ENCODE results near the gene ETV4. TPM values are rescaled to one million over a fixed set of nuclear protein-coding genes. Genes with fewer than 3 reads are reported as not detected.

The ETV4 gene
- total RNA-seq: 0.48 TPM
- long read RNA-seq, partial matches to known transcripts: 0 of 1 reads
- long read RNA-seq, other reads (novel, unspliced or antisense): 1 of 1 reads

DNA sequence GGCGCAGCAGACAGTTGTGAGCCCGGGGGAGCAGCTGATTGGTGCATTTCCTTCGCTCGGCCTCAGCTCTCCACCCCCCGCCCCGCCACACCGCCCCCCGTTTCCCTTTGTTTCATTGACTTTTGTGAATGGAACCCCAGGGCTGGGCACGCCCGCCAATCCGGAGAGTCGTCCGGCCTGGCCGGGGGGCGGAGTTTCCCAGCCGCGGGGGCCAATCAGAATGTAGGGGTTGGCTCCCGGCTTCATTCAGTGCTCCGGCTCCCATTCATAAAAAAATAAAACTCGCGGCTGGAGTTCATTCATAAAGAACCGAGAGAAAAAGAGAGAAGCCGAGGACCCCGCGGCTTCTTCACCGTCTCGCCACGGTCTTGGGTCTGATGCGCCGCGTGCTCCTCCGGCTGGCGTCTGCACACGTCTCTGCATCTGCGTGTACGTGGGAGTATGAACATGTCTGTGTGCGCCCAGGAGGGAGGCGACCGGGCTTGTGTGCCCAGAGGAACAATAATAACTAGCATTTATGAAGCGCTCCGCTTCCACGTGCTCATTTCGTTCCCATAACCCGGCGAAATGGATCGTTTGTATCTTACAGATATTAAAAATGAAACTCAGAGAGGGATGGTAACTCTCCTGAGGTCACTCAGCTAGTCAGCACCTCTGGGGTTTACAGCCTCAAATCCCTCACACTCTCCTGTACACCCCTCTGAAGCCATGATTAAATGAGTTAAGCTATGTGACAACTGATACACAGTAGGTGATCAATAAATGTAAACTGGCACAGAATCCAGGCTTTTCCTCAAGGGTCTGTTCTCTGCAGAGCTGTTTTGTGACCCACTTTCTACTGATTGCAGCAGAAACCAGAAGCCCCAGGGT, at the start of gene ETV4:
Gene ETV4 (minus strand): TSS at position 22 of the 870 bp plus-strand sequence. CDS start 723 bp downstream, outside the sequence.
- peak; percentile 93 for DNase-seq (ENCODE audit: low spot score)

DNA sequence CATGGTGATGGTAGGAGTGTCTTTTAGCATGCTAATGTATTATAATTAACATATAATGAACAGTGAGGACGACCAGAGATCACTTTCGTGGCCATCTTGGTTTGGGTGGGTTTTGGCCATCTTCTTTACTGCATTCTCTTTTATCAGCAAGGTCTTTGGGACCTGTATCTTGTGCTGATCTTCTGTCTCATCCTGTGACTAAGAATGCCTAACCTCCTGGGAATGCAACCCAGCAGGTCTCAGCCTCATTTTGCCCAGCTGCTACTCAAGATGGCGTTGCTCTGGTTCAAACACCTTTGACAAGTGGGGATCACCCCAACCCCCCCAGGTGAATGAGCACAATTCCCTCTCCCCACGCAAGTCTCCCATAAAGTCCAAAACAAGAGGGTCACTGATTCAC, 49.3 kb upstream of the ETV4 start:
- DNase-seq (ENCODE audit: low spot score): no peak

DNA sequence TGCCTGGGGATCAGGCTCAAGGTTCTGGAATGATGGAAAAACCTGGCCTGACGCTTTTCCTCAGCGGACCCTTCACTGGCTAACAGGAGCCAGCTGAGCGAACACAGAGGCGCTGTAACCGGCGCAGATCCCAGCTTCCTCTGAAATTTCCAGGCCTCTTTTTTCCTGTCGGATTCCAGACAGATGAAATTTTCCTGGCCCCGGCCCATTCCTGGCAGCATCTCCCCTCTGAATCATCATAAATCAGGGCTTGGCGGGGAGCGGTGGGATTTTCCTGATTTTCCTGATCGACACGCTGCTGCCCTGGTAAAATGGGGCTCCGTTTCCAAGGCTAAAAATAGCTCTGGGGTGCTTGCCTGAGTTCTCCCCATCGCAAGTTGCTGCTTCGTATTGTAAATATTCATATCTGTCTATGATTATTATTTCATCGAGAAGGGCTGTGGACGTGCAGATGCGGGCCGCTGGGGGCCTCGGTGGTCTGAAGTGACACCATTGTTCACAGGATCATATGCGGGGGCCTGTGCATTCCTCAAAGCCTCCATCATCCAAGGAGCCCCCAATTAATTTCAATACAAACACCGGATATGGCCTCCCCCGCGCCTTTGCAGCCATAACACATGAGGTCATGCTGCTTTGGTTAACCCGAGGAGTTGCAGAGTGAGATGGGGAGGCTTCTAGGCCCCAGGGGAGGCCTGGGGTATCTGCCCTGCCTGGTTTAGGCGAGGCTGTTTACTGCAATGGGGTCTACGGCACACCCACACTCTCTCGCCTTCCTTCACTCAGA, 45.8 kb upstream of the ETV4 start:
- DNase-seq (ENCODE audit: low spot score): peak; percentile 91

DNA sequence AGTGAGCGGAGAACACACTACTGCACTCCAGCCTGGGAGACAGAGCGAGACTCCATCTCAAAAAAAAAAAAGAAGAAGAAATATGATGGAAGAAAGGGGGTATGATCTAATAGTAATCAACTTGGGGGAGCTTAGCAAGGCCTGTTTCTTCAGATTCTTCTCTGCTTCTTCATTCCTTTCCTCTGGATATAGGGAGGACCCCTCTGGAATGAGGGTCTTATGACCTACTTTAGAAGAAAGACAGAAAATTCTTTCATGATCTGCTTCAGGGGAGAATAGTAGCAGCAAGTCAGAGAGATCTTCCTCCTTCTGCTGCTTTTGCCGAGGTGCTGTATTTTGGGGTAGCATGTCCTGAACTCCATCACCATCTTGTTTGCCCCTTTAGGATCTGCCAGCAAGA, 44.9 kb upstream of the ETV4 start:
- DNase-seq (ENCODE audit: low spot score): no peak

DNA sequence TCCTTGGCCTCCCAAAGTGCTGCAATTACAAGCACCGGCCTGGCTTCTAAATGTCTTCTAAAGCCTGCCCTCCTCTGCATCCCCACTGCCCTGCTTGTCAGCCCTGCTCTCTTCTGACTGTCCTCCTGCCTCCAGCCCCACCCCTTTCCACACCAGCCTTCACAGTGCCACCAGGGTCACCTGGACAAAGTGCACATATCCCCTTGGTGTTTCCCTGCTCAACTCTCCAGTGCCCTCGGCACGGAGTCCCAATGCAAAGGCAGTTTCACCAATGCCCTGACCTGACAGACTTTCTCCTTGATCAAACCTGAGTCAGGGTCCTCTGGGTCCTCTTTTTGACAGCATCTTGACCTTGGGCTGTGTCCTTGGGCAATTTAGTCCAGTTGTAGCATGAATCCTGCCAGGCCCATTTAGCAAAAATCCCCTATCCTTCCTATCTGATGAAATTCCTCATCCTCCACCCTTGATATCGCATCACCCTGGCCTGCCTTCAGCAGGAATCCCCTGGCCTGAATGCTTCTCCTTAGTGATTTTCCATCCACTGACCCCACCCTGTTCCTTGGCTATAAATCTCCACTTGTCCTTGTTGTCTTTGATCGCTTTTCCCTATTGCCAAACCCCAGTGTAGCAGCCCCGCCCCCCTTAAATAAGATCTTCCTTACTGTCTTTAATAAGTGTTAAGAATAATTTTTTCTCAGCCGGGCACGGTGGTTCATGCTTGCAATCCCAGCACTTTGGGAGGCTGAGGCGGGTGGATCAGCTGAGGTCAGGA, 42.7 kb upstream of the ETV4 start:
- no peak for DNase-seq (ENCODE audit: low spot score)

DNA sequence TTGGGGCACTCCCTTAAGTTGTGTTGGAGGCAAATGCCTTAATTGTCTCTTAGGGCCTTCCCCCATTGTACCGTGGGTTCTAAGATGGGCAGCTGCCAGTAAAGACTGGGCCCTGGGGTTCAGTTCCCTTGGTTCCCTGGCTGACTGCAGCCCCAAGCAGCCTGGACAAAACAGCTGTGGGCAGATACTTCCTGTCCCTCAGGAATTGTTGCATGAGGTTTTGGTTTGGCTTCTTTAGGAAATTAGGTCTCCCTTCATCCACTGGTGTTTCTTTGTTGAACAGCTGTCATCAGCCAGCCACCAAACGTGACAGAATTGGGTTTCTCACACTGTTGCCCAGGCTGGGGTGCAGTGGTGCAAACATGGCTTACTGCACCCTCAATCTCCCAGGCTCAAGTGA, 42.0 kb upstream of the ETV4 start:
- no peak for DNase-seq (ENCODE audit: low spot score)

DNA sequence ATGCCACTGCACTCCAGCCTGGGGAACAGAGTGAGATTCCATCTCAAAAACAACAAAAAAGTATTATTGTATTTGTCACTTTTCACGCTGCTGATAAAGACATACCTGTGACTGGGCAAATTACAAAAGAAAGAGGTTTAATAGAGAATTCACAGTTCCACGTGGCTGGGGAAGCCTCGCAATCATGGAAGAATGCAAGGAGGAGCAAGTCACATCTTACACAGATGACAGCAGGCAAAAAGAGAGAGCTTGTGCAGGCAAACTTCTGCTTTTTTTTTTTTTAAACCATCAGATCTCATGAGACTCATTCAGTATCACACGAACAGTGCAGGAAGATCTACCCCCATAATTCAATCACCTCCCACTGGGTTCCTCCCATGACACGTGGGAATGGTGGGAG, 41.5 kb upstream of the ETV4 start:
- DNase-seq (ENCODE audit: low spot score): no peak

DNA sequence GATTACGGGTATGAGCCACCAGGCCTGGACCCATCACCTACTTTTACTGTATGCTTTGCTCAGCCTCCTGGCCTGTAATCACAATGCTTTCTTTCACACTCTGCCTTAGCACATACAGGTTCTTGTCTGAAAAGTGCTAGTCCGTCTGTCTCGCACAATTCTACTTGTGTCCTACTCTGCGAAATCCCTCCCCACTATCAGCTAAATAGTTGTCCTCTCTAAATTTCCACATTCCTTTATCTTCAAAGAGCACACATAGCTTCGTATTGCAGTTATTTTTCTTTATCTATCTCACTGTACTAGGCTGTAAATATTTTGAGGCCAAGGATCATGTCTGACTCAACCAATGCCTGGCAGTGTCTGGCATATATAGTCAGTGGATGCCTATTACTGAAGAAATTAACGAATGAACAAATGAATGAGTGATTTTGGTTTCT, 38.5 kb upstream of the ETV4 start:
- no peak for DNase-seq (ENCODE audit: low spot score)

DNA sequence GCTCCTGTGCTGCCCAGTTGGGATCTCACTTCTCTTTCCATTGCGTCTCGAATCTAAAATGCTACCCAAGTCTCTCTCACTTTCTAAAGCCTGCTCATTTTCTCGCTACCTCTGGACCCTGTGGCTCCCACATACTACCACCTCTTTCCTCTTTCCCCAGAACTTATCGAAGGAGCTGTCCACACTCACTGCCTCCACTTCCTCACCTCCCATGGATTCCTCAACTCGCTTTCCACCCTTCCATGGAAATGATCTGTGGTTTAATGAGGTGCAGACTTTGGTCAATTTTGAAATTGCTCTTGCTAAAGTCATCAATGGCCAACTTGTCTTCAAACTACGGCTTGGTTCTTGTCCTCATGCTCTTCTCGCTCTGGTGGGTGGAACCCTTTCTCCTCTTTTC, 37.2 kb upstream of the ETV4 start:
- DNase-seq (ENCODE audit: low spot score): no peak

DNA sequence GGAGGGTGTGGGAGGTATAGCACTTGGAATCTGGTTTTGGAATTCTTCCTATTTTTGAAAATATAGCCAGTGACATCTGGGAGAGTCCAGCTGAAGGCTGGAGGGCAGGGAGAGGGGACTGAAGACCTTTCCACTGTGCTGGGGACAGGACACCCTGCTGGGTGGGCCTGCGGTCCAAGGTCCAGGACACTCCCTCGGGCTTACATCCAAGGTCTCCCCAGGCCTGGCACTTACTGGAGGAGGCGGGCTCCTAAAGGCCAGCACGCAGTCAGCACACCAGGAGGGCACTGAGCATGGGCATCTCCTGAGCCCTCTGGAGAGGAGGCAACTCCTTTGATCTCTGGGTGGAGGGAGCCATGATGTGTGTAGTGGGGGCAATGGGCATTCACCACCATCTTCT, 35.5 kb upstream of the ETV4 start:
- no peak for DNase-seq (ENCODE audit: low spot score)

DNA sequence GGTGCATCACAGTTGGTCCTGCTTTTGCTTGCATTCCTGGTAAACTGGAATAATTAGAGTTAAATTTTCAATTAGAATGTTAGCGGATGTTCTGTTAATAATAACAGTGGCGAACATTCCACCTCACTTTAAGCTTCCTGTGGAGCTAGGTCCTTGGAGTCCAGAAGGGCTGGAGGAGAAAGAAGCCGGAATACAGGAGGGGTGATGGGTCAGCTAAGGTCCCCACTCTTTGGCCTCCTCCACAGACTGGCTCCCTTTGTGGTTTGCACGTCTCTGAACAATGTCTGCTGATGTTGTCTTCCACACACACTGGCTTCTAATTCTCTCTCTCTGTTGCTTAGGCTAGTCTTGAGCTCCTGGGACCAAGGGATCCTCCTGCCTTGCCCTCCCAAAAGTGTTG, 35.0 kb upstream of the ETV4 start:
- DNase-seq (ENCODE audit: low spot score): no peak

DNA sequence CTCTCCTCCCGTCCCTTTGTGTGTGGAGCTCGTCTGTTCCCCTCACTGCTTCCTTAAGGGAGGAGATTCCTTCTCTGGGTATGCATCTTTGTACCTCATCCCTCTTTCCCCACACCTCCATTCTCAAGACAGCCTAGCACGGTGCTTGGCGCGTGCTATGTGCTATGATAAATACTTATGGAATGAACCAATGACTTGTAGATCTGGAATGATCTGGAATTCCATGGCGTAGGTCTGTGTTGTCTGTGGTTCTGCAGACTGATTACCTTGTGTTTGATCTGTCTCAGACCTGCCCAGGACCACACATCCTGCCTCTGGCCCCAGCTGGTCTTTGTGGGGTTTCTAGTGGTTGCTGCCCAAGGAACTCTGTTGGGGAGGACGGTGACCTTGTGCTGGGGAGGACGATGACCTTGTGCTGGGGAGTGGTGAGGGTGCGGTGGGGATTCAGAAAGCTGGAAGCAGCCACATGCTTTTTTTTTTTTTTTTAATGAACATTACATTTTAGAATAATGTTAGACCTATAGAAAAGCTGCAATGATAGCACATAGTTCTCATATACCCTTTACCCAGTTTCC, 33.5 kb upstream of the ETV4 start:
- DNase-seq (ENCODE audit: low spot score): no peak

DNA sequence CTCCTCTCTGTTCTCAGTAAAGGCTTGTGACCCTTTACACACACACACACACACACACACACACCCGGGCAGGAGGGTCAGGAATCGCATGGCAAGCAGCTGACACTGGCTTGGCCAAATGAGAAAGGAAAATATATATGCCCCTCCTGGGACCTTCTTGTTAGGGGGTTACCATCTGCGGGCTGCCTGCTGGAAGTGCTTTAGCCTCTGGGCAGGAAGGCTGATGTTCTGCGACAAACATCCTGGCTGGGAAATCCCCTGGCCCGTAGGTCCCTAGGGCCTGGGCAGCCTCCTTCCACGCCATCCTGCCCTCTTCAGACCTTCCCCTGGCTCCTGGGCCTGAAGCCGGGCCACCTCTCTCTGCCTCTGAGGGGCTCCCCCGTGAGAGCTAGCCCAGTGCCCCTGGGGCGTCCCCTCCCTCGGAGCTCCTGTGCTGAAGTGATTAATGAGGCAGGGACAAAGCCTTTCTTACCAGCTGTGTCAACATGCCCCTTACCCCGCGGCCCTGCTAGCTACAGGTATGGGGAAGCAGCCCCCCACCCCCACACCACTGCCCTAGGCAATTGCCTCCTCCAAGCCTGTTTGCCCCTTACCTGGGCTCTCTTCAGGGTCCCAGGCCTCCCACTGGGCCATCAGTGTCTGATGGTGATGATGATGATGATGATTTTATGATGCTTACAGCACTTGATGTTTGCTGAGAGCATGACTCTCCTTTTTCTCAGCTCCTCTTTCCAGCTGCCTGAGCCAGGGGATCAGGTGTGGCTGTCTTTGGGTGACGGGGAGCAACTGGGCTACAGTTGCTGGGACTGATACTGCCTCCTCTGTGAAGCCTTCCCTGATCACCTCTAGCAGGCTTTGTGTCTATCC, 32.8 kb upstream of the ETV4 start:
- no peak for DNase-seq (ENCODE audit: low spot score)

DNA sequence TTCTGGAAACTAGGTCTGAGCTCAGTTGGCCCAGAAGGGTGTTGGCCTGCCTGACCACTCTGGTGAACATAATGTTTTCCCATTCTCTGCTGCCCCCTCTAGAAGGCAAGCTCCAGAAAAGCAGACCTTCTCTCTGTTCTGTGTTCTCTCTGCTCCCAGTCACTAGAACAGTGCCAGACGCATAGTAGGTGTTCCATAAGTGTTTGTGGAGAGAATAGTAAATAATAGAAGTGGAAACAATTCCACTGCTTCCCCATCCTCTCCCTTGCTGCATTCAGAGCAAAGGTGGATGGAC, 32.2 kb upstream of the ETV4 start:
- DNase-seq (ENCODE audit: low spot score): no peak

DNA sequence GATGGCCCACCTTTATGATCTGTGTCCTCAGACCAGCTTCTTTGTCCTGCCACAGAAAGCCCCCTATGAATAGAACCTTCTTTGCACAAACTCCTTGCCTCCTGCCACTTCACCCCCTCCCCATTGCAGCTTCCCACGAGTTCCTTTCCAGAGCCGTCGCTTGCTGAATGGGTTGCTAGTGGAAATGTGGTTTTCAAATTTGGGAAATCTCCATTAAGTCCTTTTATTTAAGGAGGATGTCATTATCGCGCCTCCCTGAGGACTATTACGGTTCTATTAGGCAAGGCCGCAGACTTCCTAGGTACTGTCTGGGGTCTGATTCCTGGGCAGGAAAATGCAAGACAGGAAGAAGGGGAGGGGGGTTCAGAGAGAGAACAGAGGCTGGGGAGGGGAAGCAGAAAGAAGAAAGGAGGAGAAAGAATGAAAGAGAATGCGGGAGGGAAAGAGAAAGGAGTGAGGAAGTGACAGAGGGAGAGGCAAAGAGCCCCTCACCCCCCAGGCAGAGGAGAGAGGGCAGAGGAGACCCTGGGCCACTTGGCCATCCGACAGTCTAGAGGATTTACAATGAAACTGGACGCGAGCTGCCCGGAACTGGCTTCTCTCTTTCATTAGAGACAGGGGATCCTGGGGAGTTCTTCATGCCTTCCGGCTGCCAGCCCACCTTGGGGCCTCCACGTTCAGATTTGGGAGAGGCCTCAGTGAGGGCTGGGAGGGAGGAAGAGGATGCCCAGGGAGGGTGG, 31.7 kb upstream of the ETV4 start:
- DNase-seq (ENCODE audit: low spot score): no peak

DNA sequence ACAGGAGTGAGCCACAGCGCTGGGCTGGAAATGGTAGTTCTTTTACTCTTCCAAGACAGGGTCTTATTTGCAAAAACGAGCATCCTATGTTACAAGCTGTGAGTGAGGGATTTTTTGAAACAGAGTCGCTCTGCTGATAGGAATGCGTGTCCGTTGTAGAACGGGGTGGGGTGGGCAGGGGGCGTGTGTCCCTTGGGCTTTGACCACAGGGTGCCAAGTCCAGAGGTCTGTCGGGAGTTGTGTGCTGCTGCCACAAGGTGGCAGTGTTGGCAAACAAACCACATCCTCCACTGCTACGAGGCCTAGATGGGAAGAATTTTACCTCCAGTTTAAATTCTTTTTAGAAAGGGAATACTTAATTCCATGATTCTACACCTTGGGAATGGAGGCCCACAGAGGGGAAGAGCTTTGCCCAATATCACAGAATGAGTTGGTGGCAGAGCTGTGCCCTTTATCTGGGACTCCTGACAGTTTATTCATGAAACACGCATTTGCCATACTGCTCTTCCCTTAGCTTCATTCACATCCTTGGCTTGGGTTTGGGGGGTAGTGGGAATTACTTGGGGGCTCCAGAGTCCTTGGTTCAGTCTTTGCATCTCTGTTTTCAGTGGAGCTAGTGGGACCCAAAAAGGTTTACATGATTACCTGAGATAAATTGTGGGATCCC, 30.6 kb upstream of the ETV4 start:
- DNase-seq (ENCODE audit: low spot score): no peak

DNA sequence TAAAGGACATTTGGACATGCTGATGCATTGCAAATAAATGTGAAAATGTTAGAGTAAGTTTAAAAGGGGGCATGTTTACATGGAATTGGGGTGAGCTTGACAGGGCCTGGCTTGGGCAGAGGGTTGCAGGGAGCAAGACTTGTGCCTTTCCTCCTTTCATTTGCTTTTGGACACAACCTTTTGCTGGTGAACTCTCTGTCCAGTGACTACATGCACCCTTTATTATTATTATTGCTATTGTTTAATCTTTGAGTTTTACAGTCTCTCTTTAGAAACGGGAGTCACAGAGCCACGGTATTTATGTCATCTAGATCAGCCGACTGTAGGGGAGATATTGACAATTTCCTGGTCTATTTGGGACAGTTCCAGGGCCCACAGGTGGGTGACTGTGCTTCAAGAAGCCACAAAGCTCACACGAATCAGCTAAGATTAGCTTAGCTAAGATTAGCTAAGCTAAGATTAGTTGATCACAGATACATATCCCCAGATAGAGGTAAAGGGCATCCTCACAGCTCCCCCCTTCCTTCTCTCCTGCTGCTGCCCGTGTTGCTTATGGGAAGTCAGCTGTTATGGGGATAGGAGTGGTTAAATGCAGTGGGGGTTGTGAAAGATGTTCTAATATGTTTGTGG, 28.9 kb upstream of the ETV4 start:
- DNase-seq (ENCODE audit: low spot score): no peak

DNA sequence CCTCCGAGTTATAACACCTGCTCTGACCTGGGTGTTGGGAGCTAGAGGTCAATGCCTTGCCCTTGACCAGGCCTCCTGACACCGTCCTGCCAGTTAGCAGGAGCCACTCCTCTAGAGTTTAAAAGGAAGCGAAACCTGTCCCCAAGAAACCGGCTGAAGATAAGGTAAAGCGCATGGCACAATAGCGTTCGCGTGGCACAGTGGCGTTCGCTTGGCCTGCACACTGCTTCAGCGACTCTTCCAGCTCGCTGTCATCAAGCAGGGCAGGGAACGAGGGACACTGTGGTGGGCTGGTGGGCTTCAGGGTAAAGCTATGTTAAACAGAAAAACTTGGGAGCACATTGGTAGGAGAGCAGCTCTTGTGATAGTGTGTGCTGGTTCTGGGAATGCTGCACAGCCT, 28.2 kb upstream of the ETV4 start:
- DNase-seq (ENCODE audit: low spot score): no peak

Measured in mesenteric fat pad (tissue), 1 donor.